Measurements from ENCODE around the gene LAMTOR2. TPM values are rescaled to one million over a fixed set of nuclear protein-coding genes. Genes with fewer than 3 reads are reported as not detected.

LAMTOR2 gene
- total and polyA plus RNA-seq, 2 of the 8 experiments (the other 6 are each of a cell fraction or from before 2014, with no cell fraction given) = 54.7 to 122 TPM

DNA sequence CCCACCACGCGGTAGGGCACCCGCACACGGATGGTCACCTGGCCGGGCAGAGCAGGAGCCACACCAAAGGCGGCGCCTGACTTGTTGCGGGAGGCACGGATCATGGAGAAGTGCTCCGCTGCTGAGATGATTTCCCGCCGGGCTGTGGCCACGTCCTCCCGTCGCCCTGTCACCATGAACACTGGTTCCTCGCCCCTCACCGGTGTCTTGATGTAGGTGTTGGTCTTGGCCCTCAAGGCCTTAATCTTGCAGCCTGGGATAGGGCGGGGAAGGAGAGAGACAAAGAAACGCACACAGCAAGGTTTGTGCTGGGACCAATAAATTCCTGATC is 22.8 kb downstream of the LAMTOR2 start (continued):
- TF ChIP-seq, protein P1, sequence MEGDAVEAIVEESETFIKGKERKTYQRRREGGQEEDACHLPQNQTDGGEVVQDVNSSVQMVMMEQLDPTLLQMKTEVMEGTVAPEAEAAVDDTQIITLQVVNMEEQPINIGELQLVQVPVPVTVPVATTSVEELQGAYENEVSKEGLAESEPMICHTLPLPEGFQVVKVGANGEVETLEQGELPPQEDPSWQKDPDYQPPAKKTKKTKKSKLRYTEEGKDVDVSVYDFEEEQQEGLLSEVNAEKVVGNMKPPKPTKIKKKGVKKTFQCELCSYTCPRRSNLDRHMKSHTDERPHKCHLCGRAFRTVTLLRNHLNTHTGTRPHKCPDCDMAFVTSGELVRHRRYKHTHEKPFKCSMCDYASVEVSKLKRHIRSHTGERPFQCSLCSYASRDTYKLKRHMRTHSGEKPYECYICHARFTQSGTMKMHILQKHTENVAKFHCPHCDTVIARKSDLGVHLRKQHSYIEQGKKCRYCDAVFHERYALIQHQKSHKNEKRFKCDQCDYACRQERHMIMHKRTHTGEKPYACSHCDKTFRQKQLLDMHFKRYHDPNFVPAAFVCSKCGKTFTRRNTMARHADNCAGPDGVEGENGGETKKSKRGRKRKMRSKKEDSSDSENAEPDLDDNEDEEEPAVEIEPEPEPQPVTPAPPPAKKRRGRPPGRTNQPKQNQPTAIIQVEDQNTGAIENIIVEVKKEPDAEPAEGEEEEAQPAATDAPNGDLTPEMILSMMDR (IDR thresholded peaks at IDR 0.05; ENCODE audit: control extremely low read depth in 1 of 3, insufficient read depth in 1 of 3, low read depth in 1 of 3, low read length in 3 of 3) = no peak
- TF ChIP-seq JUND (IDR thresholded peaks at IDR 0.05; ENCODE audit: low read length) (no peak), BRCA1 (IDR thresholded peaks at IDR 0.05; ENCODE audit: low read depth, low read length) (no peak), TAF7 (optimal IDR thresholded peaks at IDR 0.05; ENCODE audit: borderline replicate concordance, low read depth, low read length) (no peak)
